Measurements from ENCODE around the gene TSPAN19.
A peak's percentile ranks its signal among the peaks of the same experiment; 100 is the strongest.
"Not testable (repeated sequence)": the region's sequence is repeated elsewhere in the genome, so short reads cannot be mapped to it uniquely, and the experiment has no call there.

Gene TSPAN19

DNA sequence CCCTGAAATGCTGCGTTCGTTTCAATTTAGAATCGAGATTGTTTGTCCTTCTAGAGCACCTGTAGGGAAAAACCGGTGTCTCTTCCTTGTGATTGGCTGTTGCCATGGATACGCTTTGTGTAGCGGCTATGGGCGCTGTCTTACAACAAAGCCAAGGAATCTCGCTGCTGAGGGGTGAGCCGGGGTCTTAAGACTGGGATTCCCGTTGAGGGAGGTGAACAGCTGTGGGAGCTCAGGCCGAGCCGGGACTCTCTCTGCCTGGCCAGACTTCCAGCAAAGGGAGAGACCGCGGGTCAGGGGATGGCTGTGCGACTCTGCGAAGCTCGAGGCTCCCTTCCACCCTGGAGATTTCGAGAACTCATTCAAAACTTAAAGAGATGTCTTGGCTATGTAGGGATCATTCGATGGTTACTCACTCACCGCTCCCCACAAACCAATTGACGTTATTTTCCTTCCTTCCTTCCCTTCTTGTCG lies at the start of gene TSPAN19, which contains the start of gene LRRIQ1:
Gene TSPAN19 (minus strand): TSS at position 44 of the 474 bp plus-strand sequence. CDS start 6,331 bp downstream, outside the sequence.
Gene LRRIQ1 (plus strand): TSS at position 118 of the 474 bp plus-strand sequence. CDS start 1,826 bp downstream, outside the sequence.
- DNase-seq (ENCODE audit: low read depth): peak; percentile 45

DNA sequence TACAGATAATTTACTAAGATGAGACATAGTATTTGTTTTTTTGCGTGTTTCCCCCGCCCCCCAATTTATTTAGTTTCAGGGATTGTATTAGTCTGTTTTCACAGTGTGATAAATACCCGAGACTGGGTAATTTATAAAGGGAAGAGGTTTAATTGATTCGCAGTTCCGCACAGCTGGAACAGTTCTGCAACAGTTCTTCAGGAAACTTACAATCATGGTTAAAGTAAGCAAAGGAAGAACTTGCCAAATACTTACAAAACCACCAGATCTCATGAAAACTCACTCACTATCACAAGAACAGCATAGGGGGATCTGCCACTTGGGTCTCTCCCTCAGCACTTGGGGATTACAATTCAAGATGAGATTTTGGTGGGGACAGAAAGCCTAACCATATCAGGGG lies 49.0 kb upstream of the TSPAN19 start:
- no peak for DNase-seq (ENCODE audit: low read depth)

DNA sequence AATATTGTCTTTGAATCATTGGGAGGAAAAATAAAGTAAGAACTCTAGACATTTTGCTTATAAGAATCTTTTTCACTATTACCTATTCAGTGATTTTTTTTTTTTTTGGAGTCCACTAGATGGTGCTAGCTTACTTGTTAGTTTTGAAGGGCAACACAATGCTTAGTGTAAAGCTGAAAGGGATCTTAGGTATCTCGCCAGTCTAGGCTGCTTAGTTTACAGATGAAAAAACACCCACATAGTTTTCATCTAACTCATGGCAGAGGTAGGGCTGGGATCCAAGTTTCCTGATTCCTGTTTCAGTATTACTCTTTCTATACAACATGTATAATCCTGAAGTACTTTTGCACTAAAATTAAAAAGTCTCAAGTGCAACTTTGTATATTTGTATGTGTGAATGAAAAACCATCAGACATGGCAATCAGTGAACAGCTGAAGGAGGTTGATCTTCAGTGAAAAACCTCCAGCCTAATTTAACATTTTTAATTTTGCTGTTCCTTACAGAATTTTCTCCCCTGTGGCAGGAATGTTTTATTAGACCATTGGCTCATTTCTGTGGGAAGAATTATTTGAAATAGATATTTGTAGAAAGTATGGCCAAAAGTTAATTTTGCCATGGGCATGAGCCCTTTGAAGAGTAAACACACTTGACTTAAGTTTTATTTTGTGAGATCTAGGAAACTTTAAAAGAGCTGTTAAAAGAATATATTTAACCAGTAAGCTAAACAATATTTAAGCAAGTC lies 40.8 kb upstream of the TSPAN19 start:
- peak; percentile 39 for DNase-seq (ENCODE audit: low read depth)

DNA sequence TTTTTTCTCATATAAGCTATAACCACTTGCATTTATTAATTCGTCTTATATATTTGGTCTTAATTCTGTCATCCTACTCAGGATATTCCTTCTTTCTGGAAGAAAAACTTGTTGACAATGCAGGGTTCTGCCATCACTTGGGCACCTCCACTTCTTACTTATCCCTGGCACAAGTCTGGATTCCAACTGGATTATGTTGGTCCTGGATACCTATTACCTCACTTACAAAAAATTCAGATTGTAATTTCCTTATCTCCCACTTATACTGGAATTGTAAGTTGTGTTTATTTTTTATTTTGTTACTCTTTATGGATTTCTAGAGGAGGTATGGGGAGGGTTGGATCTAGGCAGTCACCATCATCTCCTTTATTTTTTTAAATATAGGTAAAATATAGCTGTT lies 36.7 kb upstream of the TSPAN19 start:
- no peak for DNase-seq (ENCODE audit: low read depth)

DNA sequence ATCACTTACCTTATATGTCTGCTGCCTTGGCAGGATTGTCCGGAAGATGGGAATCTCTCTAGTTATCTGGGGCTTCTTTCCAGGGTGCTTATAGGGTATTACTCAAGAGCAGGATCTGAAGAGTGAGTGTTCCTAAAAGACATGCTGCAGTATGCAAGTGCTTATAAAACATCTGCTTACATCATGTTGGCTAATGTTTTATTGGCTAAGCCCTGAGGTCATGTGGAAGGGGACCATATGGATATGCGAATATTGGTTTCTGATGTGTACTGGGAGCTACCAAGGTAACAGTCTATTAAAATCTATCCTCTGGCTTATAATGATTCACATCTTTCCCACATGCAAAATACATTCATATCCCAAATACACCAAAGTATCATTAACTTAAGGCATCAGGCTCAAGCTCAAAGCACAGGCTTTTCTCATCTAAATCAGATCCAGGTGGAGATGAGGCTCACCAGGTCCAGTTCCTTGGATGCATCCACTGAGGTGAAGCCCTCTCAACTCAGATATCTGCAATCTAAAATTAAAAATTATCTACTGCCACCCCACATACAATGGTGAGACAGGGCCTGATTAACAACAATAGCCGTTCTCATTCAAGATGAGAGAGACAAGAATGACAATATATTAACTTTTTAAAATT lies 29.9 kb upstream of the TSPAN19 start:
- no peak for DNase-seq (ENCODE audit: low read depth)

DNA sequence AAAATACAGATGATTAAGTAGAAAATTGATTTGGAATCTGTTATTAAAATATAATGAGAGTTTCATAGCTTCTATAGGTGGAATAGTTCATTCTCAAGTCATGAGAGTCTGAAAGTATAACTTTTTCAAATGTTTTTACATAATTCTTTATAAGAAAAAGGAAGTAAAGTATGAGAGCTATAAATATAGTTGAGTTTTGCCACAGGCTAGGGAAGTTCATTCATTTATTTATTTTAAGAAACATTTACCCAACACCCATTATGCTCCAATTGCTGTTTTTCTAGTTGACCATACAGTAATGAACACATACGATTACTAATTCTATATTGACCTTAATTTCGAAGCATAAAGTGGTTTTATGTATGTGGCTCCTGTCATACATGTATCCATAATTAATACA lies 24.8 kb upstream of the TSPAN19 start:
- no peak for DNase-seq (ENCODE audit: low read depth)

DNA sequence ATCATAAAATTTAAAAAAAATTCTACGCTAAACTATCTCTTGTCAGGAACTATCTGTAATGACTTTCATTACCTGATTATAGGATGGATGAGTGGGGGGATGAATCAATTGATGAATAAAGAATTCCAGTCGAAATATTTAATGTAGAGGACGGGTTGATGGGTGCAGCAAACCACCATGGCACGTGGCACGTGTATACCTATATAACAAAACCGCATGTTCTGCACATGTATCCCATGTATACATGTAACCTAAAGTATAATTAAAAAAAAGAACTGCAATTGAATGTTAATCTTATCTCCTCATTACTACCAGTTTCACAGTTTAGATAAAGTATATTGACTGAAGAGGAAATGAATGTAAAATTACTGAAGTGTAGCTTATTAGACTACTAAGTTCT lies 23.5 kb upstream of the TSPAN19 start:
- no peak for DNase-seq (ENCODE audit: low read depth)

DNA sequence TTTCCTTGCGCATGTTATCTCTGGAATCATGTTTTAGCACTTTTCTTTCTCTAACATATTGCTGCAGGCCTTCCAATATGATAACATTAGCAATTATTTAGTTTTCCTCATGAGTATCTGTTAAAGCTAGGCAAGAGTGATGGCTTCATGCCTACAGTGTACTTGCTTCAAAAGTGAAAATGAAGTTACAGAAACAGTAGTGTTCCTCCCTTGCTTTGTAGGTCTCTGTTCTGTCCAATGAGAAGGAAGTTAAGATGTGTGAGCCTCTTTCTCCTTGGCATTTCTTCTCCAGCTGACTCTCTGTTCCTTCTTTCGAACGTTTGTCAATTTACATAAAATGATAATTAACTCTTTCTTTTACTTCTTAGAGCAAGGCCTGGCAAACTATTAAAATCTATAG lies 22.3 kb upstream of the TSPAN19 start:
- no peak for DNase-seq (ENCODE audit: low read depth)

DNA sequence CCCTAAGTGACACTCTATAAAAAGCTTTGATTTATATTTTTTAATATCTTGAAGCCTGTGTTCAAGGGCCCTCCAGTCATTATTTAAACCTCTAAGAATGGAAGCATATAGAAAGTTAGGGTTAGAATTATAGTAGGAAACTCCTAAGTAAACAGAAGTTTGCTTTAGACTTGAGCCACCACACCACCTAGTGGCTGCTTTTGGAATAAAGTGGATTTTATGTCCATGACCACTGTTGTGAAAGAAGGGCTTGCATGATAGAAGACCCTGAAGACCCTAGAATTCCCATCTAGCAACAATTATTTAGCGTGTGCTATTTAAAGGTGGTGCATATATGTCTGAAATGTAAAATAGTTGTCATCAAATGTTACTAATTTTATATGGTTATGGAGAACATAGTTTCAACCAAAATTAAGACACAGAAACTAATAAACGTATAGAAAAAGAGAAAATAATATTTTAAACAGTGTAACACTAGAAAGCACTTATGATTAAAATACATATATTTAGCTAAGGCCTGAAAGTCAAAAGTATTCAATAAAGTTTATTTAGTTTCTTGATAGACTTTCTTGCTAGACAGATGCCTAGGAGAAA lies 21.4 kb upstream of the TSPAN19 start:
- peak; percentile 14 for DNase-seq (ENCODE audit: low read depth)

DNA sequence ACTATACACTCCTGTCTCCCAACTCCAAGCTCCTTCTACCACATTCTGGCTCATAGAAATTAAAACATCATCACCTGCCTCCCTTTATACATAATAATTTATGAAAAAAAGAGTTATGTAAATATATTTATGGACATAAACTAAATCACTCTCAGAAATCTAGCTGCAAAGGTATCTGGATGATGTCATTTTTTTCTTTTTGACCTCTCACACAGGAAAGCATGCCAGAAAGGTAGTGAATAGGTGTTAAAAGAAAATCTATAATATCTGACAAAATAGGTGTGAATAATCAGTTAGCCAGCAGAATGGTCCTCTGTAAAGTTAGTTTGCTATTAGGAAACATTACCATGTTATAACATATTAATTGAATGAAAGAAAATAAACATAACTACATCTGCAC lies 7.8 kb upstream of the TSPAN19 start:
- DNase-seq (ENCODE audit: low read depth): no peak

DNA sequence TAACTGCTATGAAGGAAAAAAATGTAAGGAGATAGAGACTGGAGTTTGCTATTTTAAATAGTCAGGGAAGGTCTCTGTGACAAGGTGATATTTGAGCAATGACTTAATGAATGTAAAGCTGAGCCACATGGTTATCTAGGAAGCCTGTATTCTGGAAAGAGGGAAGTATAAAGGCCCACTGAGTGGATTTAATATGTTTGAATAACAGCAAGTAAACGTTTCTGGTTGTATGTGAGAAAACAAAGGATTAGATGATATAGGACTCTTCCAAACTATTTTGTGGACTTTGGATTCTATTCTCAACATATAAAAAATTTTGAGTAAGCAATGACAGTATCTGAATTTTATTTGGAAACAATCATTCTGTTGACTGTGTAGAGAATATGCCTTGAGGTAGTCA lies 5.3 kb upstream of the TSPAN19 start:
- DNase-seq (ENCODE audit: low read depth): no peak

DNA sequence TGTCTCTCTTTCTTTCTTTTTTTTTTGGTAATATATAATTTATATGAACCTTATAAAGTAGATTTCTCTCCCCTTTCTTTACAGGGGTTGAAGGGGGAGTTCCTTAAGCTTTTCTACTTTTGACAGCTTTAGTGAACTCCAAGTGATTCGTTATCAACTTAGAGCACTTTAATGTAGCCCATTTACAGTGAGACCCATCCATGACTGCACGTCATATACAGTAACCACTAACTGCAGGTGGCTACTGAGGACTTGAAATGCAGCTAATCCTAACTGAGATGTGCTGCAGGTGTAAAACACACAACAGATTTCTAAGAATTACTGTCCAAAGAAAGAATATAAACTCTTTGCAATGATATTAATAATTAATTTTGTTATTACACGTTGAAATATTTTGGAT lies 656 bp upstream of the TSPAN19 start:
- DNase-seq (ENCODE audit: low read depth): no peak

DNA sequence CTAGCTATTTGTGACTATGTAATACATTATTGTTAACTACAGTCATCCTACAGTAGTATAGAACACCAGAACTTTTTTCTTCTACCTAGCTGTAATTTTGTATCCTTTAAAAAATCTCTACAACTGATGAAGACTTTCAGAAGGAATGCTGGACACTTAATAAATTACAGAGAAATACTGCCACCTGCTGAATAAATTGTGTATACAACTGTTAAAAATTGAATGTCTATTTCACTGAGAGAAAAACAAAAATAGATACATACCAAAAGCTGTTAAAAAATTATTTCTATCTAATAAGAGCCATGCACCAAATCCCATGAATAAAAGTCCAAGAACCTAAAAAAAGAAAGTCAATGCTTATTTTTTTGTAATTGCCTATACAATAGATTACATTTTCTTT lies 6.6 kb downstream of the TSPAN19 start:
- peak; percentile 22 for DNase-seq (ENCODE audit: low read depth)

DNA sequence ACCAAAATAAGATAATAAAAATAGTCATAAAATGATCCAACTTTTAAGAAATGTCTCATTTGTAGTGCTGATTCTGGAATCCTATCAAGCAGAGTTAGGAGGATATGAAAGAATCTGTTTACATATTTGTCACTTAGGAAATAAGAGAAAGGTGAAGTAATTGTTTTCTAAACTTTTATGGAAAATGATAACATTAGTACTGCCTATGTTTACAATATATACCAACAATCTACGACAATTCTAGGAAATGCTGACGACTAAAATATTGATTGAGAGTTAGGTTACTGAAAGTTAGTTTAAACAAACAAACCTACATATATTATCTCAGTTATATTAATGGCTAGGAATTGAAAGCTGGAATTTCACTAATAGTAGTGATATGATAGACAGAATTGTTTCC lies 18.0 kb downstream of the TSPAN19 start:
- DNase-seq (ENCODE audit: low read depth): no peak

DNA sequence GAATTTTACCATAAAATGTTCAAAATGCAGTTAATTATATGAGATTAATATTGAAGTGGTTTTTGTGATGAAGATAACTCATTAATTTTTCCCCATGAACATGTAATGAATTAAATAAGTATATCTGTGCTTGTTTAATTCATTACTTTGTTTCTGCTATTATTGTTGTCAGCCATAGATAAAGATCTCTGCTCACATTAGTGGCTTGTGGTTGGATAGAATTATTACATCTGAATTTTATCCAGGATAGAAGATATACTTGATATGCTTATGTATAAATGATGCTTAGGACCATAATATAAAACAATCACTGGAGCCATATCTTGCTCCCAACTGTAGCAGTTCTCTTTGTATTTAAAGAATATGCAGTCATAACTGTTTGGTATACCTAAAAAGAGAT lies 18.5 kb downstream of the TSPAN19 start:
- DNase-seq (ENCODE audit: low read depth): no peak

DNA sequence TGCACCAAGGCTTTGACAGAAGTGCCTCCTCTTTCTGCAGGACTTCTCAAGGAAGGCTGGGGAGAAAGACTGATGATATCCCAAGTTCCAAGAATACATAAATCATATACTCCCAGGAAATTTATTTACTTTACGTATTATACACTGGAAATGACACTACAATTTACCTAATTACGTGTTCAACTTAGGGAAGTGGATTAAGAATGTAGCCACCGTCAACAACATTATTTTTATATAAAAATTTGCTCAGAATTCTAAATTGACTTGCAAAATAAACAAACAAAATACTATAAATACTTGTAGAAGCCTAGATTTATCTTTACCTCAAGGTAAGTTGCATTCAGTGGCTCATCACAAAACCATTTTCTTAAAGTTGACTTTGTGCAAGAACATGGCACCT lies 18.9 kb downstream of the TSPAN19 start:
- no peak for DNase-seq (ENCODE audit: low read depth)

DNA sequence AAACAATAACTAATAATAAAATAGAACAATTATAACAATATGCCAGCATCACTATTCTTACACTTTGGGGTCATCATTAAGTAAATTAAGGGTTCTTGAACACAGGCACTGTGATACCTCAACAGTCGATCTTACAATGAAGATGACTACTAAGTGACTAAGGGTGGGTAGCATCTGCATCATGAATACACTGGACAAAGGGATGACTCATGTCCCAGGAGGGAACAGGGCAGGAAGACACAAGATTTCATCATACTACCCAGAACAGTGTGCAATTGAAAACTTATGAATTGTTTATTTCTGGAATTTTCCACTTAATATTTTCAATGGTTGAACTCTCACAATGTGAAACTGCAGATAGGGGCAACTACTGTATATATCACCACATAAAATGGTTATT lies 19.7 kb downstream of the TSPAN19 start:
- DNase-seq (ENCODE audit: low read depth): peak; percentile 95

DNA sequence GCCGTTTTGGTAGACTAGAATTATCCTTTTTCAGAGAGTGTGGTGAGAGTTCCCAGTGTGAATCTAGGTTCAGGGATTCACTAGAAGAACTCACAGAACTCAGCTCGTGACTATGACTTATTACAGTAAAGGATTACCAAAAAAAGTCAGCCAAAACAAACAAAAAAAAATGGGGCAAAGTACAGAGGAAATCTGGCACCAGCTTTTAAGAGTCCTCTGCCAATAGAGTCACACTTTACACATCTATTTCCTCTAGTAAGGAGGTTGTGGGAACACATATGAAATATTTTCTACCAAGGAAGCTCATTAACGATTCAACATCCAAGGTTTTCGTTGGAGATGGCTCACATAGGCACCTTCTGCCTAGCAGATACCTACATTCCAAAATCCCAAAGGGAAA lies 28.2 kb downstream of the TSPAN19 start:
- DNase-seq (ENCODE audit: low read depth): peak; percentile 84

DNA sequence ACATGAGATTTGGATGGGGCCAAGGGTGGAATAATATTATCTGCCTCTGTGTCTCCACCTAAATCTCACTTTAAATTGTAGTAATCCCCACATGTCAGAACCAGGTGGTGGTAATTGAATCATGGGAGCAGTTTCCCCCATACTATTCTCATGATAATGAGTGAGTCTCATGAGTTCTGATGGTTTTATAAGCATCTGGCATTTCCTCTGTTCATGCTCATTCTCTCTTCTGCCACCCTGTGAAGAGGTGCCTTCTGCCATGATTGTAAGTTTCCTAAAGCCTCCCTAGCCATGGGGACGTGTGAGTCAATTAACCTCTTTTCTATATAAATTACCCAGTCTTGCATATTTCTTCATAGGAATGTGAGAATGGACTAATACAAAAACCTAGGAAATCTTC lies 29.9 kb downstream of the TSPAN19 start:
- DNase-seq (ENCODE audit: low read depth): no peak

DNA sequence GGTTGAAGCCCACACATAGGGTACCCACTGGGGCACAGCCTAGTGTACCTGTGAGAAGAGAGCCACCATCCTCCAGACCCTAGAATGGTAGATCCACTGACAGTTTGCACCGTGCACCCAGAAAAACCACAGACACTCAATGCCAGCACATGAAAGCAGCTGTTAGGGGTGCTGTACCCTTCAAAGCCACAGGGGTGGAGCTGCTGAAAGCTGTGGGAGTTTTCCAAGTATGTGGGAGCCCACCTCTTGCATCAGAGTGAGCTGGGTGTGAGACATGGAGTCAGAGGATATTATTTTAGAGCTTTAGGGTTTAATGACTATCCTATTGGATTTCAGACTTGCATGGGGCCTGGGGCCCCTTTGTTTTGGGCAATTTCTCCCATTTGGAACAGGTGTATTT lies 30.5 kb downstream of the TSPAN19 start:
- no peak for DNase-seq (ENCODE audit: low read depth)

DNA sequence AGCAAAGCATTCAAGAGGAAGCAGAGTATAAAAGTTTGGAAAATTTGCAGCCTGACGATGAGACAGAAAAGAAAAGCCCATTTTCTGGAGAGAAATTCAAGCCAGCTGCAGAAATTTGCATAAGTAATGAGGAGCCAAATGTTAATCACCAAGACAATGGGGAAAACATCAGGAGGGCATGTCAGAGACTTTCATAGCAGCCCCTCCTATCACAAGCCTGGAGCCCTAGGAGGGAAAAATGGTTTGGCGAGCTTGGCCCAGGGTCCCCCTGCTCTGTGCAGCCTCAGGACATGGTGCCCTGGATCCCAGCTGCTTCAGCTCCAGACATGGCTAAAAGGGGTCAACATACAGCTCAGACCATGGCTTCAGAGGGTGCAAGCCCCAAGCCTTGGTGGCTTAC lies 31.0 kb downstream of the TSPAN19 start:
- DNase-seq (ENCODE audit: low read depth): not testable (repeated sequence)

DNA sequence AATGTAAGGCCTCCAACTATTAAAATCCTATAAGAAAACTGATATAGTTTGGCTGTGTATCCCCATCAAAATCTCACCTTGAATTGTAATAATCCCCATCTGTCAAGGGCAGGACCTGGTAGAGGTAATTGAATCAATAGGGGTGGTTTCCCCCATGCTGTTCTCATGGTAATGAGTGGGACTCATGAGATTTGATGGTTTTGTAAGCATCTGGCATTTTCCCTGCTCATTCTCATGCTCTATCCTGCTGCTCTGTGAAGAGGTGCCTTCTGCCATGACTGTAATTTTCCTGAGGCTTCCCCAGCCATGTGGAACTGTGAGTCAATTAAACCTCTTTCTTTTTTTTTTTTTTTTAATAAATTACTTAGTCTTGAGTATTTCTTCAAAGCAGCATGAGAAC lies 31.9 kb downstream of the TSPAN19 start:
- DNase-seq (ENCODE audit: low read depth): no peak

DNA sequence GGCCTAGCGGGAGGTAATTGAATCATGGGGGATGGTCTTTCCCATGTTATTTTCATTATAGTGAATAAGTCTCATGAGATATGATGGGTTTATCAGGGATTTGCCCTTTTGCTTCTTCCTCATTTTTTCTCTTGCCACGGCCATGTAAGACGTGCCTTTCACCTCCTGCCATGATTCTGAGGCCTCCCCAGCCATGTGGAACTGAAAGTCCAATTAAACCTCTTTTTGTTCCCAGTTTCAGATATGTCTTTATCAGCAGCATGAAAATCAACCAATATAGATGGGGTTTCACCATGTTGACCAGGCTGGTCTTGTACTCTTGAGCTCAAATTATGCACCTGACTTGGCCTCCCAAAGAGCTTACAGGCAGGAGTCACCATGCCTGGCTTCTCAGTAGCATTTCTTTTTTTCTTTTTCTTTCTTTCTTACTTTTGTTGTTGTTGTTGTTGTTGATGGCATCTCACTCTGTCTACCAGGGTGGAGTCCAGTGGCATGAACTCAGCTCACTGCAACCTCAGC lies 33.2 kb downstream of the TSPAN19 start:
- no peak for DNase-seq (ENCODE audit: low read depth)

Measured in stromal cell of bone marrow (primary cell).